ENCODE results near the gene FER1L5. TPM values are rescaled to one million over a fixed set of nuclear protein-coding genes. Genes with fewer than 3 reads are reported as not detected.
"Not testable (repeated sequence)": the region's sequence is repeated elsewhere in the genome, so short reads cannot be mapped to it uniquely, and the experiment has no call there.

Gene FER1L5
- total RNA-seq, 1 donor from 2014 or later: 1.1 TPM

DNA sequence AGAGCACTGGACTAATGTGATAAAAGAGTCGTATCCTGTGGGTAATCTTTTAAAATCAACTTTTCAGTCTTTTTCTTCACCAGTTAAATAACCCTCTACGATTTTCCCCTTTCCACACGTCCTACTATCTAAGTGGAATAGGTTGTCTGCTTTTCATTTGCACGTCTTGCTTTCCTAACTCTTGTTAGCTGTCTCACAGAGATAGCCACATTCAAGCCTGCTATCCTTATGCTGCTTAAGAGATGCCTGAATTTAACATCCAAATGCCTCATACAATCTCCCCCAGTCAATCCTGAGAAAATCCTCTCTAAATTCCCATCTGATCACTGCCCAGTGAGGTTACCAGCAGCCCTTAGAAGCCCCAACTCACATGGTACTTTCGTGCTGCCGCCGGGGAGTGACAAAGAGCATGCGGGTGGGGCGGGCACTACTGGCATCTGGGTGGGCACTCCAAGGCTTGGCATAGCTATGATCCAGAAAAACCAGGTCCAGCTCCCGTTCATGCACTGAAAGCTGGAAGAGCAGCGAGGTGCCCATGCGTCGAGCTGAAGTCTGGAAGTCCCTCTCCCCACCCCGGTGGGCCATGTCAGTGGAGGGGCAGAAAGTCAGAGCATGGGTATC is 5.9 kb upstream of the FER1L5 start:
- no peak for DNase-seq (ENCODE audit: low spot score)

DNA sequence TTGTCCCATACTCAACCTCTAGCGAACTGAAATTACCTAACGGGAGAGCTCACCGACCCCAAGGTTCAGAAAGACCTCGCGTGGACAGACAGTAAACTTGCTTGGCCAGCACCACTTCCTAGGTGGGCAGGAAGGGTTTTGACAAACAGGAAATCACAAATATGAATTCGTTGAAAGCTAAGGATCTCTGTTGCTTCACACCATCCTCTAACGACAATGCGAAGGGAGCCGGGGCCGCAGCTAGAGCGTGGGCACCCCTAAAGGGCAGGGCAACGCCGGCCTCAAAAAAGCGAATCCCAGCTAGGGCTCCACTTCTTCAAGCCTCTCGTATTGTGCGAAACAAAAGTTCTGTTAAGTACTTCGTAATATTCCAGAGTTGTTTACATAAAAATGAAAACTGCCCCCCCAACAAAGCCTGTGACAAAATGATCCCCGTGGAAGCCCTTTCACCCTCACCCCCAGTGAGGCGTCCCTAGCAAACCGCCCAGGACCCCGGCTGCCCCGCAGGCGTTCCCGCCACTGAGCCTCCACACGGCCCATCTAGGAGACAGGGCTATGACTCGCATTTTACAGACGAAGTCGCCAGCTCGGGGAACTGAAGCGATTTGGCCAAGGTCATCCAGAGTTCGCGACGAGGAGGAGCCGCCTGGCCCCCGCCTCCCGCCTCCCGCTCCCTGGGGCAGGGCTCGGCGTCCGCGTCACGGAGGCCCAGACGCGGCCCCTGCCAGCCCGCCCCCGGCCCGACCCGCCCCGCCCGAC is 5.0 kb upstream of the FER1L5 start:
- peak; percentile 75 for DNase-seq (ENCODE audit: low spot score)

DNA sequence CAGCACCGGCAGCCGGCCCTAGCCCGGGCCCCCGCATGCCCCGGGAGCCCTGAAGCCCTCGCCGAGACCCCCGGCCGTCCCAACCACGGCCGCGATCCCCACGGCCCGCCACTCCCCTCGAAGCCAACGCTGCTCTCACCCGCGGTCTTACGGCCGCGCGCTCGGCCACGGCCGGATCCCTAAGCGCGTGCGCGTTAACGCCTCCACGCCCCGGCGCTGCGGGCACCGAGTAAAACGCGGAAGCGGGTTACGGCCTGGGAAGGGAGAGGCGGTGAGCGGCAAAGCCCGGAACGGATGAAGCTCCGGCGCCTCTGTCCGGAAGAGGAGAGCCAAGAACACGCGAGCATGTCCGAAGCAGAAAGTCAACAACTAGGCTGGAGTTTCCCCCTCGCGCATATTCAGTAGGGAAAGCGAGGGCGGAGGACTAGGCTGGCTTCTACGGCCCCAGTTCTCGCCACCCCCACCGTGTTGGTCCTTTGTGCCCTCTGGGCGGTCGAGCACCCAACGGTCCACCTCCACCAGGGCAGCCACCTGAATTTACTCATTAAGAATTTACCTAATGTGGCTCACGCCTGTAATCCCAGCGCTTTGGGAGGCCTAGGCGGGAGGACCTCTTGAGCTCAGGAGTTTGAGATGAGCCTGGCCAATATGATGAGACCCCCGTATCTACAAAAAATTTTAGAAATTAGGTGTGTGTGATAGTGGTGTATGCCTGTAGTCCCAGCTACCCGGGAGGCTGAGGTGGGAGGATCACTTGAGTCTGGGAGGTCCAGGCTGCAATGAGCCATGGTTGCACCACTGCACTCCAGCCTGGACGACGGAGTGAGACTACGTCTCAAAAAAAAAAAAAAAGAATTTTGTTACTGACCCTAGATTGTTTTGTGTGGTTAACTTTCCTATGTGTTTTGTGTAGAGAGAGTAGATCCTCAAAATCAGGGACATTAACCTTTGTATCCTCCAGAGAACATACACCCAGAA is 4.1 kb upstream of the FER1L5 start, which contains the start of gene KANSL3:
Gene KANSL3, minus strand, starts transcription at position 169 of the 978 bp plus-strand sequence. CDS start 1,177 bp downstream, outside the sequence.
- DNase-seq (ENCODE audit: low spot score): peak; percentile 88

DNA sequence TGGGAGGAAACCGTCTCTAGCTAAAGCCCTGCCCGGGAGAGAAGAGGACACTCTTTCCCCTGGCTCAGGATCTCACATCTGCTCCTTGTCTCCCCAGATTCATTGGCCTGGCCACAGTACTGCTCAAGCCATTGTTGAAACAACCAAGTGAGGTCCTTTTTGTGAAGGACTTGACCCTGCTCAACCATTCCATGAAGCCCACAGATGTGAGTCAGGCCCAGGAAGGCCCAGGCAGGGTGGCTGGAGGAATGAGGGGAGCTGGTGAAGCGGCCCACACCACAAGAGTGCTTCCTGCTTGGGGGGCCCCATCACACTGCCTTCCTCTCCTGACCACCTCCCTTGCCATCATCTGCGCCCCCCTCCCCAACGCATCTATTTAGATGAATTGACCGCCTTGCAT is 5.1 kb downstream of the FER1L5 start:
- DNase-seq (ENCODE audit: low spot score): no peak

DNA sequence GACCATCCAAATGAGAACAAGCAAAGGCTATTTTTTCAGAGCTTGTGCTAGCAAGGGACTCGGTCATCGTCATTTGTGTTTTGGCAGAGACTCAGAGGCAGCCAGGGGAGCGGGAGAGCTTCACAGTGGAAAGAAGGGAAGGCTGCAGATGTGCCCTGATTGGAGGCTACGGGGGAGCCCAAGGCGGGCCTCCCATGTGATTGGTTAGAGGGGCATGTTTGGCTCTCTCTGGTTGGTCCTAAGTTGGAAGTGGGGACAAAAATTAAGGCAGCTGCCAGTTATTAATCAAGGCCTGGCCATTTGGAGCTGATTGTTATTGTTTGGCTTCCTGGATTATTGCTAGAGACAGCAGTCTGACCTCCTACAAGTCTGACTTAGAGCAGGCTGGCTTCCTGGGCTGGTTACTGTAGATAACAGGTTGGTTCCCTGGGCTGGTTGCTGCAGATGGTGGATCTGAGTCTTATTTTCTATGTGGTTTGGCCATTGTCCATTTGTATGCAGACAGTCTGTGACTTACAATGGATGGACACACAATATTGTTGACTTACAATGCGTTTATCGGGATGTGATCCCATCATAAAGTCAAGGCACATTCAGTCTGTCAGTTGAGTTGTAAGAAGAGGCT is 5.9 kb downstream of the FER1L5 start:
- DNase-seq (ENCODE audit: low spot score): no peak

GRCh38 chr2:96649342-96649741 is 6.8 kb downstream of the FER1L5 start:
- DNase-seq (ENCODE audit: low spot score): no peak

- DNase-seq (ENCODE audit: low spot score): no peak
These were observed 9.2 kb downstream of the FER1L5 start for GRCh38 chr2:96651793-96652192.

DNA sequence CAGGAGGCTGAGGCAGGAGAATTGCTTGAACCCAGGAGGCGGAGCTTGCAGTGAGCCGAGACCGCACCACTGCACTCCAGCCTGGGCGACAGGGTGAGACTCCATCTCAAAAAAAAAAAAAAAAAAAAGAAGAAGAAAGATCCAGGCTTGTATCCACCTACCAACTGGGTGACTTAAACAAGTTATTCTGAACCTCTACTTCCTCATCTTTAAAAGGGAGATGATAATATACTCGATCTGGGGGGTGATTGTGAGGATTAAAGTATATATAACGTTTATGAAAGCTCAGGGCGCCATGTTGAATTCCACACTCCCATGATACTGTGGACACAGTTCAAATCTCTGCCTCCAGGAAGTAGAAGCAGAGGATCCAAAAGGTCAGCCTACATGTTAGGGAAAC is 12.2 kb downstream of the FER1L5 start:
- not testable (repeated sequence) for DNase-seq (ENCODE audit: low spot score)

DNA sequence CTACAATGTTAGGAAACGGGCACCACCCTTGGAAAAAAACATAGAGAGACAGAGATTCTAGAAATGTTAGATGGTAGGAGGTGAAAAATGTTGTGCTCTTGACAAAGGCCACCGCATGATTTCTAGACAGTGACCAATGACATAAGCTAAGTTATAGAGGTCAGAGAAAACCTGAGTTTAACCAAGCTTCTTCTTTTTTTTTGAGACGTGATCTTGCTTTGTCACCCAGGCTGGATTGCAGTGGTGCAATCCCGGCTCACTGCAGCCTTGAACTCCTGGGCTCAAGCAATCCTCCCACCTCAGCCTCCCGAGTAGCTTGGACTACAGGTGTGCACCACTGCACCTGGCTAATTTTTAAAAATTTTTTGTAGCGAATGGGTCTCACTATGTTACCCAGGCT is 13.0 kb downstream of the FER1L5 start:
- DNase-seq (ENCODE audit: low spot score): no peak

DNA sequence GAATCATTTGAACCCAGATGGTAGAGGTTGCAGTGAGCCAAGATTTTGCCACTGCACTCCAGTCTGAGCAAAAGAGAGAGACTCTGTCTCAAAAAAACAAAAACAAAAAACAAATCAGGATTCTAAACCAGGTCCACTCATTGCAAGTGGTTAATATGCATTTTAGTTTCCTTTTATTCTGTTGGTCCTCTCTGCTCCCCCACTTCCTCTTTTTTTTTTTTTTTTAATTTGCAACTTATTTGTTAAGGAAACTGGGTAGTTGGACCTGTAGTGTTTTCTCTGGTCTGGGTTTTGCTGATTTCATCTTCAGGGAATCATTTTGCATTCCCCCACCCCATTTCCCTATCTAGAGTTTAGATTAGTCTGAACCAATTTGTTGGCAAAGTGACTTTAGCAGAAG is 14.0 kb downstream of the FER1L5 start:
- DNase-seq (ENCODE audit: low spot score): no peak

DNA sequence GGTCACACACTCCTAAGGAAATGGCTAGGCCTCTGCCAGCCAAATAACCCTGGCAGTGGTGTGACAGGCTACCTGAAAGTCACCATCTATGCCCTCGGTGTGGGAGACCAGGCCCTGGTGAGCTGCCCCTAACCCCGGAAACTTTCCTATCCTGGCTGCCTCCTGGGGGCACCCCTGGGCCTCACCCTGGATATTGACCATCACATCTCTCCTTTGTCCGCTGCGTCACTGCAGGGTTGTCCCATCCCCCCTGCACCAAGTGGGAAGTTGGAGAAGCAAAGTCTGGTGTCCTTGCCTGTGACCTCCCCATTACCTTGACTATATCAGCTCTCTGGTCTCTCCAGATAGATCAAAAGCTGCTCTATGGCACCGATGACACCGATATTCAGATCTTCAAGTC is 18.8 kb downstream of the FER1L5 start:
- no peak for DNase-seq (ENCODE audit: low spot score)

- no peak for DNase-seq (ENCODE audit: low spot score)
These were observed 19.8 kb downstream of the FER1L5 start for GRCh38 chr2:96662360-96662759.

GRCh38 chr2:96663177-96663576 is 20.6 kb downstream of the FER1L5 start:
- no peak for DNase-seq (ENCODE audit: low spot score)

- DNase-seq (ENCODE audit: low spot score): no peak
These were observed 21.3 kb downstream of the FER1L5 start for GRCh38 chr2:96663829-96664228.

DNA sequence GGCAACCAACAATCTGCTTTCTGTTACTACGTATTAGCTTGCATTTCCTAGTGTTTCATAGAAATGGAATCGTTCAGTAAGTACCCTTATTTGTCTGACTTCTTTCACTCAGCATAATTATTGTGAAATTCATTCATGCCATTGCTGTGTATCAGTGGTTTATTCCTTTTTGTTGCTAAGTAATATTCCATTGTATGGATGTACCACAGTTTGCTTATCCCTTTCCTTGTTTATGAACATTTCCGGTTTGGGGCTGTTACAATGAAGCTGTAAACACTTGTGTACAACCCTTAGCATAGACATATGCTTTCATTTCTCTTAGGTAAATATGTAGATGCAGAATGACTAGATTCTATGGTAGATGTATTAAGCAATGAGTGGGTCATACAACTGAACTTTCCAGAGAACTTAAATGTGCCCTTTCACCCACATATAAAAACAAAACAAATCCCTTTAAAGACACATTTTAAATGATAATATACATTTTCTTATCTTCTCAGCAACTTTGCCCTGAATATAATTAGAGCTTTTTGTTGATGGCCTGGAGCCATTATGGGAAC is 21.9 kb downstream of the FER1L5 start:
- no peak for DNase-seq (ENCODE audit: low spot score)

DNA sequence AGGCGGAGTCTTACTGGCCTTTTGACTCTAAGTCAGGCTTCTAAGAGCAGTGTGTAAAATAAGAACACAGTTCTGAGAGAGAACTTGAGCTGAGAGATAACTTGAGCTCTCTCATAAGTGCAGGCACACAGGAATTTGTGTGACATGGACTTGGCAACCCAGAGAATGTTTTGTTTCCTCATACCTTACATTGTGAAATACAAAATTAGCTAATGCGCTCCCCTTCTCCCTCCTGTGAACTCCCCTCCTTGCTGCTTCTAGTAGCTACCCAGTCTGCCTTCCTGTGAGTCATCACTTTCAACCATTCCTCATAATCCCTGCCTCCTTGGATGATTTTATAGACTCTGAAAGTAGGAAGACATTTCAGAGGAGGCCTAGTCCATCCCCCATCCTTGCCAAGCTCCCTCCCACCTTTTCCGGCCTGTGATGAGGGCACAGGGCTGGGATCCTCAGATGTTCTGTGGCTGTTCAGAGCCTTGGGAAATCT is 22.6 kb downstream of the FER1L5 start:
- DNase-seq (ENCODE audit: low spot score): no peak

- DNase-seq (ENCODE audit: low spot score): not testable (repeated sequence)
These were observed 23.2 kb downstream of the FER1L5 start for GRCh38 chr2:96665717-96666116.

DNA sequence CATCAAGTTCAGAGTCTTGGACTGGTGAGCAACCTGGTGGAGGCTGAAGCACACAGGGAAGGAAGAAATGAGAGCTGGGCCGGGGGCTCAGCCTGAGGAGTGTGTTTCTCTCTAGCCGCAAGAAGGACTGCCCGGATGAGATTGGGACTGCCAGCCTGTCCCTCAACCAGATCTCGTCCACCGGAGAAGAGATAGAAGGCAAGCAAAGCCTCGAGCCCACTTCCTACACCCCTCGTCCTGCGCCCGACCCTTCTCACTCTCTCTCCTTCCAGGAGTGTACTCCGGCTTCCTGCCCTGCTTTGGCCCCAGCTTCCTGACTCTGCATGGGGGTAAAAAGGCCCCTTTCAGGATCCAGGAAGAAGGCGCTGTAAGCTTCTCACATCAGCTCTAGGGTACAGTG is 26.2 kb downstream of the FER1L5 start:
- DNase-seq (ENCODE audit: low spot score): no peak

- DNase-seq (ENCODE audit: low spot score): no peak
These were observed 27.1 kb downstream of the FER1L5 start for GRCh38 chr2:96669539-96670215.

DNA sequence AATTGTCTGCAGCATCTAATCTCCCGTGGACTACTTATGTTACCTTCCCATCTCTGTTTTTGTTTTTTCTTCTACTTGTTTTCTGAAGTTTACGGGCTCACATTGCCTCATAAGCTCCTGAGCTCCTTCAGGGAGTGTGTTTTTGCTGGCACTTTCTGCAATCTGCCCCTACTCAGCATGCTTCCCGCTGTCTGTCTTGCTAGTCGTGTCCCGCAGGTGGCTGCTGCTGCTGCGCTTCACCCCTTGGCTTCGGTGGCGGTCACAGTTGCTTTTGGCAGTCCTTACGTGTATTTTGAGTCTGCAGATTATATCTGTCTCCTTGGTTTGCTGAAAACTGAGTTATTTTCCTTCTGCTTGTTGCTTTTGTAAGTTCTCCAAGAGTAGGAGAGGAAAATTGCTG is 37.3 kb downstream of the FER1L5 start:
- DNase-seq (ENCODE audit: low spot score): no peak

All from mucosa of gallbladder (tissue), 1 donor.